ENCODE data around the gene ARHGAP22. TPM values are rescaled to one million over a fixed set of nuclear protein-coding genes. Genes with fewer than 3 reads are reported as not detected.

ARHGAP22 gene
- polyA plus RNA-seq, 3 donors = 1.5 to 7.8 (median 1.9) TPM

- Mint-ChIP-seq H3K27me3 (ENCODE audit: low read depth in 3 of 3) (peaks cover 7 to 11% (median 7%) of the 10 kb centered on the region in 3 donors), H3K4me3 (peak overlapping the region; percentile 77 to 88), H3K36me3 (peaks cover 0 to 3% of the 10 kb centered on the region in 2 donors), H3K9me3 (peaks cover 0 to 3% (median 0%) of the 10 kb centered on the region in 7 donors), H3K27ac (peak overlapping the region; percentile 60 to 84 (median 75)), H3K4me1 (peaks cover 45% of the 10 kb centered on the region)
- peak overlapping the region; percentile 83 for H3K4me2 ChIP-seq (replicated peaks; ENCODE audit: extremely low read depth, low read length, poor library complexity, severe bottlenecking)
- no peaks in the 10 kb centered on the region for H3K36me3 ChIP-seq (replicated peaks in 1 of 2; ENCODE audit: control insufficient read depth in 1 of 2, insufficient read depth in 2 of 2, low read length in 2 of 2)
- peak overlapping the region; percentile 27 to 70 (median 45) for H3K4me3 ChIP-seq (replicated peaks in 1 of 3; ENCODE audit: low read depth in 2 of 3, low read length in 3 of 3)
- peaks cover 52 to 53% of the 10 kb centered on the region in 2 donors for H3K4me1 ChIP-seq (ENCODE audit: control insufficient read depth in 1 of 2, insufficient read depth in 2 of 2, low read length in 2 of 2)
- no peaks in the 10 kb centered on the region for H4K20me1 ChIP-seq (ENCODE audit: insufficient read depth, low read length)
- intact Hi-C loops (cut with micrococcal nuclease) = loop anchor here in 1 of 2 donors (10.0 kb wide), 1 partner anchor 50 kb away; no protein-coding TSS in a partner anchor
- WGBS (ENCODE audit: insufficient coverage) = 20% methylated on average over 42 of the region's 42 CpGs
- peaks cover 0 to 3% of the 10 kb centered on the region in 2 donors for H3K27me3 ChIP-seq (ENCODE audit: control insufficient read depth in 2 of 2, insufficient read depth in 2 of 2, low read length in 2 of 2)
- no peak for TF ChIP-seq CTCF (IDR thresholded peaks at IDR 0.05)
- peak overlapping the region in 1 of 2 donors; percentile 95 for H3K27ac ChIP-seq (ENCODE audit: low read depth in 1 of 2, low read length in 2 of 2)
- peak overlapping the region; percentile 62 for H3K9ac ChIP-seq (ENCODE audit: insufficient read depth, low read length, poor library complexity, severe bottlenecking)
- H3K79me2 ChIP-seq (ENCODE audit: insufficient read depth, low read length) = no peaks in the 10 kb centered on the region
- peak overlapping the region; percentile 76 for H2AFZ ChIP-seq (ENCODE audit: insufficient read depth, low read depth, low read length, poor library complexity, severe bottlenecking)
- H3K9me3 ChIP-seq (replicated peaks in 1 of 2; ENCODE audit: control insufficient read depth in 1 of 2, insufficient read depth in 1 of 2, low read length in 2 of 2) = no peaks in the 10 kb centered on the region
- peak; percentile 81 to 91 (median 88) for DNase-seq
These were observed 558 bp downstream of the ARHGAP22 start for GRCh38 chr10:48604039-48604990.

DNA sequence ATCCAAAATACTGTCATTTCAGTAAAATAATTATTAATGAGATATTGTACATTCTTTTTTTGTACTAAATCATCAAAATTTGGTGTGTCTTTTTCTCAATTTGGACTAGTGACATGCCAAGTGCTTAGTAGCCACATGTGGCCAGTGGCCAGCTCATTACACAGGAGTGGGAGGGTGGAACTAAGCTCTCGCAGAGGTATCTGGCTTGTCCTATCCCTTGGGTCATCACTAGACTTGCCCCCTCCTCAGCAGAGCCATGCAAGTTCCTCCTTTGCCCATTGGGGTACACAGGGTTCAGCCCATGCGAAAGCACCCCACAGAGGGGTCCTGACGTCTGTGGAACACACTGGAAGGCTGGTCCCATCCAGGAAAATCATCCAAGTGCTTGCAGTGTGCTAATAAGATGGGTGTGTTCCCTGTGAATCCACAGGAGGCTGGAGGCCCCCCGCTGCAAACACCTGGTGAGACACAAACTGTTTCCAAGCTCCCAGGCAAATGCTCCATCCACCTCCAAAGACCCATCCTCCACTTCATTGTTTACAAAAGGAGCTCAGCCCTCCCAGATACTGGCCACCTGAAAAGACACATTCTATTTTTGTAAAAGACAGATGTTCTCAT, 1.3 kb downstream of the ARHGAP22 start:
- no peak overlapping the region for H3K27ac Mint-ChIP-seq
- Histone ChIP-seq H3K27ac (ENCODE audit: low read depth in 1 of 2, low read length in 2 of 2) (peak overlapping the region in 1 of 2 donors; percentile 95), H3K4me3 (replicated peaks in 1 of 3; ENCODE audit: low read depth in 2 of 3, low read length in 3 of 3) (peak overlapping the region in 1 of 3 experiments; percentile 70), H3K27me3 (ENCODE audit: control insufficient read depth in 2 of 2, insufficient read depth in 2 of 2, low read length in 2 of 2) (peaks cover 0 to 3% of the 10 kb centered on the region in 2 donors), H3K36me3 (replicated peaks in 1 of 2; ENCODE audit: control insufficient read depth in 1 of 2, insufficient read depth in 2 of 2, low read length in 2 of 2) (no peaks in the 10 kb centered on the region), H4K20me1 (ENCODE audit: insufficient read depth, low read length) (no peaks in the 10 kb centered on the region), H3K79me2 (ENCODE audit: insufficient read depth, low read length) (no peaks in the 10 kb centered on the region), H3K4me1 (ENCODE audit: control insufficient read depth in 1 of 2, insufficient read depth in 2 of 2, low read length in 2 of 2) (peaks cover 52% of the 10 kb centered on the region in 2 donors), H3K4me2 (replicated peaks; ENCODE audit: extremely low read depth, low read length, poor library complexity, severe bottlenecking) (peak overlapping the region; percentile 83), H2AFZ (ENCODE audit: insufficient read depth, low read depth, low read length, poor library complexity, severe bottlenecking) (no peak overlapping the region), H3K9ac (ENCODE audit: insufficient read depth, low read length, poor library complexity, severe bottlenecking) (no peak overlapping the region), H3K9me3 (replicated peaks in 1 of 2; ENCODE audit: control insufficient read depth in 1 of 2, insufficient read depth in 1 of 2, low read length in 2 of 2) (no peaks in the 10 kb centered on the region)
- peaks cover 0 to 3% (median 0%) of the 10 kb centered on the region in 7 donors for H3K9me3 Mint-ChIP-seq
- WGBS (ENCODE audit: insufficient coverage) = 100% methylated on average over 3 of the region's 4 CpGs
- peaks cover 7 to 9% (median 8%) of the 10 kb centered on the region in 3 donors for H3K27me3 Mint-ChIP-seq (ENCODE audit: low read depth in 3 of 3)
- TF ChIP-seq CTCF (IDR thresholded peaks at IDR 0.05) = no peak
- intact Hi-C loops (cut with micrococcal nuclease) = loop anchor here in 1 of 2 donors (10.0 kb wide), 1 partner anchor 51 kb away; no protein-coding TSS in a partner anchor
- peaks cover 45% of the 10 kb centered on the region for H3K4me1 Mint-ChIP-seq
- peaks cover 3% of the 10 kb centered on the region in 2 donors for H3K36me3 Mint-ChIP-seq
- DNase-seq = no peak
- peak overlapping the region in 1 of 2 donors; percentile 88 for H3K4me3 Mint-ChIP-seq

Measured in CD14-positive monocyte (primary cell).